HepG2 (cell line): ENCODE data around the gene STX10. TPM values are rescaled to one million over a fixed set of nuclear protein-coding genes. Genes with fewer than 3 reads are reported as not detected.

ENCODE experiments used
- AKAP8 ChIP-seq: sonication (generic); formaldehyde crosslinking; IDR thresholded peaks from 2 replicates; pipeline ENCODE4 v1.5.1; 2020; ENCODE audit warnings: mild to moderate bottlenecking, missing genetic modification reagents
- EZH2 ChIP-seq: conservative IDR thresholded peaks from 2 replicates; pipeline ENCODE4 v1.6.1; 2012; ENCODE audit warnings: mild to moderate bottlenecking, low read depth, low read length, moderate library complexity
- FOXK1 ChIP-seq: sonication (generic); formaldehyde crosslinking; IDR thresholded peaks from 2 replicates; pipeline ENCODE4 v1.4.0; 2020; ENCODE audit warnings: low read depth, missing genetic modification reagents, borderline replicate concordance
- PCBP1 ChIP-seq: fragments of 200-400 bp; formaldehyde crosslinking; IDR thresholded peaks from 2 replicates; pipeline ENCODE4 v1.6.1; 2017; ENCODE audit warnings: mild to moderate bottlenecking, low read depth, low read length, borderline replicate concordance
- POLR2G ChIP-seq: fragments of 200-400 bp; formaldehyde crosslinking; IDR thresholded peaks from 2 replicates; pipeline ENCODE4 v1.6.1; 2018; ENCODE audit warnings: mild to moderate bottlenecking, low read depth, low read length, moderate library complexity
- RAD51 ChIP-seq: fragments of 450-650 bp; IDR thresholded peaks from 2 replicates; pipeline ENCODE4 v1.6.1; 2016; ENCODE audit warnings: borderline replicate concordance
- RORA ChIP-seq: sonication (generic); formaldehyde crosslinking; IDR thresholded peaks from 2 replicates; pipeline ENCODE4 v1.5.0; 2020; ENCODE audit warnings: mild to moderate bottlenecking, missing genetic modification reagents, moderate library complexity
- SRSF1 ChIP-seq: fragments of 200-400 bp; formaldehyde crosslinking; optimal IDR thresholded peaks from 2 replicates; pipeline ENCODE3; 2017; ENCODE audit warnings: mild to moderate bottlenecking, low read depth, low read length, moderate library complexity
- ZNF605 ChIP-seq: sonication (generic); formaldehyde crosslinking; IDR thresholded peaks from 2 replicates; pipeline ENCODE4 v1.8.0; 2022; ENCODE audit warnings: mild to moderate bottlenecking, missing genetic modification reagents
- polyA plus RNA-seq, 8 experiments: library from polyadenylated mRNA; depleted of rRNA in 3 of 8; stranded (reverse) in 7 of 8; unstranded in 1 of 8; fragments of >200 nt; fragmentation: Illumina TruSeq in 4 of 8; extraction: Trizol in 4 of 8; gene quantifications; 2 replicates each; pipeline versions ENCODE4 v1.2.1 to v1.2.3, GENCODE V29; 2011 to 2016; ENCODE audit warnings: low read depth in 4 of 8, missing spikeins in 1 of 8, mixed read lengths in 1 of 8; ENCODE audit not compliant: insufficient read depth in 1 of 8
- total RNA-seq, 5 experiments: library from RNA; depleted of rRNA; stranded (reverse); fragments of >200 nt; fragmentation: Illumina TruSeq; extraction: Trizol; gene quantifications; 2 replicates each; pipeline ENCODE4 v1.2.3, GENCODE V29; 2016; ENCODE audit warnings: low read depth in 1 of 5
- TF ChIP-seq, protein P1 (sequence below): fragments of 450-650 bp; IDR thresholded peaks from 2 replicates; pipeline ENCODE4 v1.6.1; 2017; ENCODE audit warnings: mild to moderate bottlenecking
- TF ChIP-seq, protein P2 (sequence below): sonication (generic); formaldehyde crosslinking; IDR thresholded peaks from 2 replicates; pipeline ENCODE4 v1.5.1; 2020; ENCODE audit warnings: mild to moderate bottlenecking, missing genetic modification reagents
- TF ChIP-seq, protein P3 (sequence below): IDR thresholded peaks from 2 replicates; pipeline ENCODE4 v1.6.1; 2012; ENCODE audit warnings: low read depth, low read length, improper control_type of control experiment
- TF ChIP-seq, protein P4 (sequence below): sonication (generic); formaldehyde crosslinking; IDR thresholded peaks from 2 replicates; pipeline ENCODE4 v1.5.0; 2020; ENCODE audit warnings: mild to moderate bottlenecking, missing genetic modification reagents, borderline replicate concordance
- TF ChIP-seq, protein P5 (sequence below): sonication (generic); formaldehyde crosslinking; IDR thresholded peaks from 2 replicates; pipeline ENCODE4 v1.5.0; 2020; ENCODE audit warnings: missing genetic modification reagents, mild to moderate bottlenecking, borderline replicate concordance

The STX10 gene
- total and polyA plus RNA-seq, 2 of the 13 experiments (the other 11 are each of a cell fraction or from before 2014, with no cell fraction given), result 47.9 to 66.4 TPM

DNA sequence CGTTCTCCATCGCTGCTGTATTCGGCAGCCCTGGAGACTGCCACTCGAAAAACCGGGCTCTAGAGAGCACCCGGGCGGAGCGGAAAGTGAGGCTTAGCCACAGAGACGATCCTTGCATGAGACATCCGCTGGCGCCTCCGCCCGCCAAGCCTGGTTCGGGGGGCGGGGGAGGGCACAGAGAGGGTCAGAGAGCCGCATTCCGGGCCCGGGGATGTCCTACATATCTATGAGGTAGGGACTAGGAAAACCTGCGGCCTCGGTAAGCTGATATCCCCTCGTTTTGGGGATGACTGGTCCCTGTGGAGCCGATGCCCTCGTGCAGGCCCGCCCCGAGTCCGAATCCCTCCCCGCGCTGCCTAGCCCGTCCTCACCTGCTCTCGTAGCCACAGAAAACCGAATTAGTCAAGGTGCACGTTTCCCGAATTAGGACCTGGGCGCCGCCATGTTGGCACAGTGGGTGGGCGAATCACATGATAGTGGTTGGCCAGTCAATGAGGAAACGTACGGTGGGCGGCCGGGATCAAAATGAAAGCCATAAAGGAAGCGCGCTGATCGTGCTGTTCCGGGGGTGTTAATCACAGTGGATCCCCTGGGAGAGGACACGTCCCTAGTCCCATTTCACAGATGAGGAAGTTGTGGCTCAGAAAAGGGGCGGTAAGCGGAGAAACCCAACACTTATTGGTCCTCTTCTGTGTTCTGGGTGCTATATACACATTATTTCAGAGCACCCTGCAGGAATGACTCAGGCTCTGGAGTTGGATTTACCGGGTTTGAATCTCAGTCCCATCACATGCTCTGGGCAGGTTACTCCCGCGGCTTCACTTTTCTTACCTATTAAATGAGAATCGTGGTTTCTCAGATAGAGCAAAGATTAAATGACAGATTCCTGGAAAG lies 33.6 kb downstream of the STX10 start, which contains the start of gene TRMT1 (continued):
- TF ChIP-seq, protein P1, sequence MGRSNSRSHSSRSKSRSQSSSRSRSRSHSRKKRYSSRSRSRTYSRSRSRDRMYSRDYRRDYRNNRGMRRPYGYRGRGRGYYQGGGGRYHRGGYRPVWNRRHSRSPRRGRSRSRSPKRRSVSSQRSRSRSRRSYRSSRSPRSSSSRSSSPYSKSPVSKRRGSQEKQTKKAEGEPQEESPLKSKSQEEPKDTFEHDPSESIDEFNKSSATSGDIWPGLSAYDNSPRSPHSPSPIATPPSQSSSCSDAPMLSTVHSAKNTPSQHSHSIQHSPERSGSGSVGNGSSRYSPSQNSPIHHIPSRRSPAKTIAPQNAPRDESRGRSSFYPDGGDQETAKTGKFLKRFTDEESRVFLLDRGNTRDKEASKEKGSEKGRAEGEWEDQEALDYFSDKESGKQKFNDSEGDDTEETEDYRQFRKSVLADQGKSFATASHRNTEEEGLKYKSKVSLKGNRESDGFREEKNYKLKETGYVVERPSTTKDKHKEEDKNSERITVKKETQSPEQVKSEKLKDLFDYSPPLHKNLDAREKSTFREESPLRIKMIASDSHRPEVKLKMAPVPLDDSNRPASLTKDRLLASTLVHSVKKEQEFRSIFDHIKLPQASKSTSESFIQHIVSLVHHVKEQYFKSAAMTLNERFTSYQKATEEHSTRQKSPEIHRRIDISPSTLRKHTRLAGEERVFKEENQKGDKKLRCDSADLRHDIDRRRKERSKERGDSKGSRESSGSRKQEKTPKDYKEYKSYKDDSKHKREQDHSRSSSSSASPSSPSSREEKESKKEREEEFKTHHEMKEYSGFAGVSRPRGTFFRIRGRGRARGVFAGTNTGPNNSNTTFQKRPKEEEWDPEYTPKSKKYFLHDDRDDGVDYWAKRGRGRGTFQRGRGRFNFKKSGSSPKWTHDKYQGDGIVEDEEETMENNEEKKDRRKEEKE, result no peak
- TF ChIP-seq POLR2G (peak; percentile 63), RORA (no peak), SRSF1 (peak; percentile 47), RAD51 (peak; percentile 60), PCBP1 (0 out of 2 replicates have a peak, but pooled peaks have one; percentile 83), AKAP8 (no peak), FOXK1 (CRISPR knock-in tag) (peak; percentile 77; the same call in 1 of the 2 replicates), EZH2 (no peak), ZNF605 (CRISPR knock-in tag) (peak; percentile 21; the same call in 1 of the 2 replicates)
- TF ChIP-seq, protein P2, sequence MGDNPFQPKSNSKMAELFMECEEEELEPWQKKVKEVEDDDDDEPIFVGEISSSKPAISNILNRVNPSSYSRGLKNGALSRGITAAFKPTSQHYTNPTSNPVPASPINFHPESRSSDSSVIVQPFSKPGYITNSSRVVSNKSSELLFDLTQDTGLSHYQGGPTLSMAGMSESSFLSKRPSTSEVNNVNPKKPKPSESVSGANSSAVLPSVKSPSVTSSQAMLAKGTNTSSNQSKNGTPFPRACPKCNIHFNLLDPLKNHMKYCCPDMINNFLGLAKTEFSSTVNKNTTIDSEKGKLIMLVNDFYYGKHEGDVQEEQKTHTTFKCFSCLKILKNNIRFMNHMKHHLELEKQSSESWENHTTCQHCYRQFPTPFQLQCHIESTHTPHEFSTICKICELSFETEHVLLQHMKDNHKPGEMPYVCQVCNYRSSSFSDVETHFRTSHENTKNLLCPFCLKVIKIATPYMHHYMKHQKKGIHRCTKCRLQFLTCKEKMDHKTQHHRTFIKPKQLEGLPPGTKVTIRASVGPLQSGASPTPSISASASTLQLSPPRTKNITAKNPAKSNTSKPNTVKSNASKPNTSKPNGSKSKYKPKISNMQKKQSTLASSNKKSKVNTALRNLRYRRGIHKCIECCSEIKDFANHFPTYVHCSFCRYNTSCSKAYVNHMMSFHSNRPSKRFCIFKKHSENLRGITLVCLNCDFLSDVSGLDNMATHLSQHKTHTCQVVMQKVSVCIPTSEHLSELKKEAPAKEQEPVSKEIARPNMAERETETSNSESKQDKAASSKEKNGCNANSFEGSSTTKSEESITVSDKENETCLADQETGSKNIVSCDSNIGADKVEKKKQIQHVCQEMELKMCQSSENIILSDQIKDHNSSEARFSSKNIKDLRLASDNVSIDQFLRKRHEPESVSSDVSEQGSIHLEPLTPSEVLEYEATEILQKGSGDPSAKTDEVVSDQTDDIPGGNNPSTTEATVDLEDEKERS (CRISPR knock-in tag), result no peak
- TF ChIP-seq, protein P3, sequence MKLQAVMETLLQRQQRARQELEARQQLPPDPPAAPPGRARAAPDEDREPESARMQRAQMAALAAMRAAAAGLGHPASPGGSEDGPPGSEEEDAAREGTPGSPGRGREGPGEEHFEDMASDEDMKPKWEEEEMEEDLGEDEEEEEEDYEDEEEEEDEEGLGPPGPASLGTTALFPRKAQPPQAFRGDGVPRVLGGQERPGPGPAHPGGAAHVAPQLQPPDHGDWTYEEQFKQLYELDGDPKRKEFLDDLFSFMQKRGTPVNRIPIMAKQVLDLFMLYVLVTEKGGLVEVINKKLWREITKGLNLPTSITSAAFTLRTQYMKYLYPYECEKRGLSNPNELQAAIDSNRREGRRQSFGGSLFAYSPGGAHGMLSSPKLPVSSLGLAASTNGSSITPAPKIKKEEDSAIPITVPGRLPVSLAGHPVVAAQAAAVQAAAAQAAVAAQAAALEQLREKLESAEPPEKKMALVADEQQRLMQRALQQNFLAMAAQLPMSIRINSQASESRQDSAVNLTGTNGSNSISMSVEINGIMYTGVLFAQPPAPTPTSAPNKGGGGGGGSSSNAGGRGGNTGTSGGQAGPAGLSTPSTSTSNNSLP, result peak; percentile 40; the same call in 1 of the 2 replicates
- TF ChIP-seq, protein P4, sequence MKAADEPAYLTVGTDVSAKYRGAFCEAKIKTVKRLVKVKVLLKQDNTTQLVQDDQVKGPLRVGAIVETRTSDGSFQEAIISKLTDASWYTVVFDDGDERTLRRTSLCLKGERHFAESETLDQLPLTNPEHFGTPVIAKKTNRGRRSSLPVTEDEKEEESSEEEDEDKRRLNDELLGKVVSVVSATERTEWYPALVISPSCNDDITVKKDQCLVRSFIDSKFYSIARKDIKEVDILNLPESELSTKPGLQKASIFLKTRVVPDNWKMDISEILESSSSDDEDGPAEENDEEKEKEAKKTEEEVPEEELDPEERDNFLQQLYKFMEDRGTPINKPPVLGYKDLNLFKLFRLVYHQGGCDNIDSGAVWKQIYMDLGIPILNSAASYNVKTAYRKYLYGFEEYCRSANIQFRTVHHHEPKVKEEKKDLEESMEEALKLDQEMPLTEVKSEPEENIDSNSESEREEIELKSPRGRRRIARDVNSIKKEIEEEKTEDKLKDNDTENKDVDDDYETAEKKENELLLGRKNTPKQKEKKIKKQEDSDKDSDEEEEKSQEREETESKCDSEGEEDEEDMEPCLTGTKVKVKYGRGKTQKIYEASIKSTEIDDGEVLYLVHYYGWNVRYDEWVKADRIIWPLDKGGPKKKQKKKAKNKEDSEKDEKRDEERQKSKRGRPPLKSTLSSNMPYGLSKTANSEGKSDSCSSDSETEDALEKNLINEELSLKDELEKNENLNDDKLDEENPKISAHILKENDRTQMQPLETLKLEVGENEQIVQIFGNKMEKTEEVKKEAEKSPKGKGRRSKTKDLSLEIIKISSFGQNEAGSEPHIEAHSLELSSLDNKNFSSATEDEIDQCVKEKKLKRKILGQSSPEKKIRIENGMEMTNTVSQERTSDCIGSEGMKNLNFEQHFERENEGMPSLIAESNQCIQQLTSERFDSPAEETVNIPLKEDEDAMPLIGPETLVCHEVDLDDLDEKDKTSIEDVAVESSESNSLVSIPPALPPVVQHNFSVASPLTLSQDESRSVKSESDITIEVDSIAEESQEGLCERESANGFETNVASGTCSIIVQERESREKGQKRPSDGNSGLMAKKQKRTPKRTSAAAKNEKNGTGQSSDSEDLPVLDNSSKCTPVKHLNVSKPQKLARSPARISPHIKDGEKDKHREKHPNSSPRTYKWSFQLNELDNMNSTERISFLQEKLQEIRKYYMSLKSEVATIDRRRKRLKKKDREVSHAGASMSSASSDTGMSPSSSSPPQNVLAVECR (CRISPR knock-in tag), result peak; percentile 99
- TF ChIP-seq, protein P5, sequence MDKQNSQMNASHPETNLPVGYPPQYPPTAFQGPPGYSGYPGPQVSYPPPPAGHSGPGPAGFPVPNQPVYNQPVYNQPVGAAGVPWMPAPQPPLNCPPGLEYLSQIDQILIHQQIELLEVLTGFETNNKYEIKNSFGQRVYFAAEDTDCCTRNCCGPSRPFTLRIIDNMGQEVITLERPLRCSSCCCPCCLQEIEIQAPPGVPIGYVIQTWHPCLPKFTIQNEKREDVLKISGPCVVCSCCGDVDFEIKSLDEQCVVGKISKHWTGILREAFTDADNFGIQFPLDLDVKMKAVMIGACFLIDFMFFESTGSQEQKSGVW (CRISPR knock-in tag), result no peak
